ENCODE results near the gene PML. TPM values are rescaled to one million over a fixed set of nuclear protein-coding genes. Genes with fewer than 3 reads are reported as not detected.

The PML gene
- total and polyA plus RNA-seq, 2 of the 4 experiments (the other 2 are of a cell fraction), result 8.8 to 22.6 TPM

- H3K56ac ChIP-seq (ENCODE audit: extremely low read depth, insufficient read depth, low read length), result no peak overlapping the region
- in situ Hi-C loops (cut with MboI; ENCODE audit: low sequenced_read_pairs), result loop anchor here (5.0 kb wide), 2 partner anchors 153 to 338 kb away; partner anchors contain the start of gene ISLR2
- TF ChIP-seq RFX5 (IDR thresholded peaks at IDR 0.05; ENCODE audit: low read depth, low read length) (no peak), MAFK (IDR thresholded peaks at IDR 0.05; ENCODE audit: low read depth, low read length) (no peak), CTCF (conservative IDR thresholded peaks at IDR 0.05; ENCODE audit: low read depth, low read length) (no peak), CHD1 (IDR thresholded peaks at IDR 0.05; ENCODE audit: low read depth, low read length) (no peak), MAZ (IDR thresholded peaks at IDR 0.05; ENCODE audit: borderline replicate concordance, low read depth, low read length) (no peak), RAD21 (IDR thresholded peaks at IDR 0.05; ENCODE audit: low read length) (no peak), SMC3 (IDR thresholded peaks at IDR 0.05; ENCODE audit: low read depth, low read length) (no peak), NFE2L2 (IDR thresholded peaks at IDR 0.05; ENCODE audit: low read depth, low read length) (no peak), FOS (IDR thresholded peaks at IDR 0.05; ENCODE audit: low read depth, low read length) (no peak), BHLHE40 (IDR thresholded peaks at IDR 0.05; ENCODE audit: low read depth, low read length) (no peak), CEBPB (IDR thresholded peaks at IDR 0.05; ENCODE audit: low read depth, low read length) (no peak), POLR2A (IDR thresholded peaks at IDR 0.05; ENCODE audit: low read depth, low read length) (no peak), USF2 (IDR thresholded peaks at IDR 0.05; ENCODE audit: low read depth, low read length) (no peak), MXI1 (IDR thresholded peaks at IDR 0.05; ENCODE audit: borderline replicate concordance, low read depth, low read length) (no peak), ELK1 (IDR thresholded peaks at IDR 0.05; ENCODE audit: borderline replicate concordance, low read depth, low read length) (no peak)
- no peak overlapping the region for H2BK5ac ChIP-seq (ENCODE audit: low read depth, low read length, poor library complexity, severe bottlenecking)
- no peaks in the 10 kb centered on the region for H4K20me1 ChIP-seq (ENCODE audit: insufficient read depth, low read length)
- POLR2A ChIA-PET (ENCODE audit: unreplicated experiment), result no interaction called here
- H3K4me2 ChIP-seq (ENCODE audit: low read depth, low read length), result no peak overlapping the region
- H3K36me3 ChIP-seq (ENCODE audit: control insufficient read depth, insufficient read depth, low read length), result no peaks in the 10 kb centered on the region
- H2BK20ac ChIP-seq (ENCODE audit: low read depth, low read length), result no peak overlapping the region
- intact Hi-C loops (cut with micrococcal nuclease), result no loop called here
- peaks cover 30% of the 10 kb centered on the region for H3K4me1 ChIP-seq (ENCODE audit: control insufficient read depth, insufficient read depth, low read length)
- H4K5ac ChIP-seq (ENCODE audit: low read depth, low read length), result no peak overlapping the region
- no peak overlapping the region for H2BK120ac ChIP-seq (ENCODE audit: low read depth, low read length)
- no peak overlapping the region for H2BK15ac ChIP-seq (ENCODE audit: low read depth, low read length)
- no peak overlapping the region for H2AFZ ChIP-seq (replicated peaks; ENCODE audit: low read length, poor library complexity)
- dilution Hi-C loops (cut with HindIII; ENCODE audit: low sequenced_read_pairs, unreplicated experiment), result no loop called here
- H3K18ac ChIP-seq (ENCODE audit: low read depth, low read length), result no peak overlapping the region
- H4K8ac ChIP-seq (ENCODE audit: low read depth in 2 of 2, low read length in 2 of 2), result no peak overlapping the region
- no peak overlapping the region for H3K4ac ChIP-seq (ENCODE audit: low read depth, low read length)
- no peak for ATAC-seq (ENCODE audit: low read depth)
- no peak overlapping the region for H2AK5ac ChIP-seq (ENCODE audit: low read depth, low read length)
- H3K9ac ChIP-seq (ENCODE audit: low read depth, low read length), result no peak overlapping the region
- CTCF ChIA-PET, result interaction anchor here (0.7 kb wide), 1 partner anchor 909 kb away, joined by 3 read pairs; no protein-coding TSS in a partner anchor
- no peak overlapping the region for H3K14ac ChIP-seq (replicated peaks; ENCODE audit: low read depth, low read length)
- no peak for DNase-seq
- no peak overlapping the region for H3K23ac ChIP-seq (ENCODE audit: low read depth, low read length)
- WGBS, 2 experiments (ENCODE audit: extremely low coverage in 2 of 2, insufficient read length in 1 of 2), result no CpG with 5 or more reads among the region's 1 CpG
- no peak overlapping the region for H2AK9ac ChIP-seq (replicated peaks; ENCODE audit: low read depth, low read length, poor library complexity)
- H3K9me3 ChIP-seq (ENCODE audit: control insufficient read depth, insufficient read depth, low read length), result no peaks in the 10 kb centered on the region
- H3K27ac ChIP-seq (ENCODE audit: insufficient read depth, low read length), result no peak overlapping the region
- H3K27me3 ChIP-seq (ENCODE audit: control insufficient read depth, insufficient read depth, low read length), result 0 out of 2 replicates have a peak, but pooled peaks cover 3% of the 10 kb centered on the region
- H3K79me1 ChIP-seq (ENCODE audit: low read depth in 1 of 2, low read length in 2 of 2), result peaks cover 0 to 8% of the 10 kb centered on the region in 2 experiments; a peak in 1 of 4 replicates
- H4K91ac ChIP-seq (ENCODE audit: insufficient read depth, low read depth, low read length), result no peak overlapping the region
- no TSS peak for BruUV-seq (replicated peaks)
- H3K4me3 ChIP-seq (ENCODE audit: insufficient read depth, low read depth, low read length), result no peak overlapping the region
- peaks cover 25% of the 10 kb centered on the region for H3K9me1 ChIP-seq (ENCODE audit: insufficient read depth, low read length)
Observed at GRCh38 chr15:73979636-73980035, 14.9 kb upstream of the PML start.

Measured in IMR-90 (cell line).